ENCODE results near the gene HES7. TPM values are rescaled to one million over a fixed set of nuclear protein-coding genes. Genes with fewer than 3 reads are reported as not detected.

HES7 gene
- total and polyA plus RNA-seq, 9 of the 15 experiments (the other 6 are each of a cell fraction or from before 2014, with no cell fraction given): 0.03 to 1.7 (median 0.14) TPM; not detected in 1

DNA sequence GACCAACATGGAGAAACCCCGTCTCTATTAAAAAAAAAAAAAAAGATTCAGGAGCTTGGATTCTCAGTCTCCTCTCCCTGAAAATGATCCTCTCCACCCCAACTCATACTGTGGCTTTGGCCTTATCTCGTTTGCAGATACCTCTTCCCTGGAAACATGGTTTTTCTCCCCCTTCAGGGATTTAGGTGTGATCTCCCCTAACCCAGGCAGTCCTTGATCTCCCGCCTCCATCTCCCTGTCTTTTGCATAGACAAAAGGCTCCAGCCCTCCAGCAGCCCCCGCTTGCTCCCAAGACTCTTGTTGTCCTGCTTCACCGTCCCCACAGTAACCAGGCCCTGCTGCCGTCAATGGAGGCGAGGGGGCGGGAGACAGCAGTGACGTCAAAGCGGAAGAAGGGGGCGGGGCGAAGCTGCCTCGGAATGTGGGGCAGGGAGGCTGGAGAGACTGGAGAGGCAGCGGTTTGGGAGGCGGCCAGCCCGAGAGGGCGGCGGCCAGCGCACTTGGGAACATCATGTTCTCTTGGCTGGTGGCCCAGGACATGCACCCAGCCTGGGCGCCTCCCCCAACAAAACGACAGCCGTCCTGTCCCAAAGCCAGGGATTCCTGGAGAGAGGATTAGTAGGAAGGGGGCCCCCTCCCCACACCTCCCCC, 30.2 kb upstream of the HES7 start:
- Histone ChIP-seq H3K4me1 (replicated peaks in 1 of 2; ENCODE audit: control insufficient read depth in 2 of 2, insufficient read depth in 2 of 2, low read length in 2 of 2) (peaks cover 35 to 84% of the 10 kb centered on the region in 2 experiments), H3K36me3 (ENCODE audit: control insufficient read depth, insufficient read depth, low read length) (peaks cover 18% of the 10 kb centered on the region; the same call in 1 of the 3 replicates), H3K4me3 (peak overlapping the region; percentile 35), H4K20me1 (replicated peaks; ENCODE audit: control insufficient read depth, insufficient read depth, low read length) (0 out of 2 replicates have a peak, but pooled peaks cover 4% of the 10 kb centered on the region), H2AFZ (ENCODE audit: low read depth, low read length) (peak overlapping the region; percentile 78), H3K9me3 (replicated peaks; ENCODE audit: control insufficient read depth, insufficient read depth, low read depth, low read length) (no peaks in the 10 kb centered on the region), H3K27me3 (ENCODE audit: control insufficient read depth in 2 of 2, insufficient read depth in 2 of 2, low read length in 2 of 2) (no peaks in the 10 kb centered on the region), H3K27ac (ENCODE audit: extremely low read depth, low read depth, low read length) (peak overlapping the region; percentile 94), H3K4me2 (ENCODE audit: insufficient read depth, low read length) (peak overlapping the region; percentile 89), H3K9ac (ENCODE audit: insufficient read depth in 1 of 2, low read depth in 2 of 2, low read length in 2 of 2) (peak overlapping the region; percentile 75 to 89), H3K79me2 (ENCODE audit: control insufficient read depth, insufficient read depth, low read length) (peaks cover 43% of the 10 kb centered on the region), H3K9me1 (ENCODE audit: control insufficient read depth, insufficient read depth, low read length) (no peaks in the 10 kb centered on the region)
- FAIRE-seq: peak; percentile 86
- BruUV-seq (replicated peaks): no TSS peak
- ChIA-PET POLR2A (interaction anchor here (0.5 to 8.6 kb wide), 13 partner anchors 9 to 468 kb away, joined by 3 to 105 read pairs (median 3); partner anchors contain the start of genes AURKB, HES7 and VAMP2), CTCF (ENCODE audit: low intra/inter-chr PET ratio) (no interaction called here)
- in situ Hi-C loops (cut with MboI): no loop called here
- peak; percentile 57 to 95 (median 74) for DNase-seq (ENCODE audit: extremely low read depth in 1 of 4, low spot score in 3 of 4)
- 5% methylated on average over 4 of the region's 22 CpGs for WGBS (ENCODE audit: insufficient coverage, low coverage, missing lambda C conversion rate)
- intact Hi-C loops (cut with micrococcal nuclease): no loop called here
- peak; percentile 43 for ATAC-seq
- peak; percentile 91 to 99 for TF ChIP-seq TEAD1 (CRISPR knock-in tag; IDR thresholded peaks at IDR 0.05)
- no peak for TF ChIP-seq ZNF347 (CRISPR knock-in tag; IDR thresholded peaks at IDR 0.05; ENCODE audit: low read depth)
- TF ChIP-seq, protein P1, sequence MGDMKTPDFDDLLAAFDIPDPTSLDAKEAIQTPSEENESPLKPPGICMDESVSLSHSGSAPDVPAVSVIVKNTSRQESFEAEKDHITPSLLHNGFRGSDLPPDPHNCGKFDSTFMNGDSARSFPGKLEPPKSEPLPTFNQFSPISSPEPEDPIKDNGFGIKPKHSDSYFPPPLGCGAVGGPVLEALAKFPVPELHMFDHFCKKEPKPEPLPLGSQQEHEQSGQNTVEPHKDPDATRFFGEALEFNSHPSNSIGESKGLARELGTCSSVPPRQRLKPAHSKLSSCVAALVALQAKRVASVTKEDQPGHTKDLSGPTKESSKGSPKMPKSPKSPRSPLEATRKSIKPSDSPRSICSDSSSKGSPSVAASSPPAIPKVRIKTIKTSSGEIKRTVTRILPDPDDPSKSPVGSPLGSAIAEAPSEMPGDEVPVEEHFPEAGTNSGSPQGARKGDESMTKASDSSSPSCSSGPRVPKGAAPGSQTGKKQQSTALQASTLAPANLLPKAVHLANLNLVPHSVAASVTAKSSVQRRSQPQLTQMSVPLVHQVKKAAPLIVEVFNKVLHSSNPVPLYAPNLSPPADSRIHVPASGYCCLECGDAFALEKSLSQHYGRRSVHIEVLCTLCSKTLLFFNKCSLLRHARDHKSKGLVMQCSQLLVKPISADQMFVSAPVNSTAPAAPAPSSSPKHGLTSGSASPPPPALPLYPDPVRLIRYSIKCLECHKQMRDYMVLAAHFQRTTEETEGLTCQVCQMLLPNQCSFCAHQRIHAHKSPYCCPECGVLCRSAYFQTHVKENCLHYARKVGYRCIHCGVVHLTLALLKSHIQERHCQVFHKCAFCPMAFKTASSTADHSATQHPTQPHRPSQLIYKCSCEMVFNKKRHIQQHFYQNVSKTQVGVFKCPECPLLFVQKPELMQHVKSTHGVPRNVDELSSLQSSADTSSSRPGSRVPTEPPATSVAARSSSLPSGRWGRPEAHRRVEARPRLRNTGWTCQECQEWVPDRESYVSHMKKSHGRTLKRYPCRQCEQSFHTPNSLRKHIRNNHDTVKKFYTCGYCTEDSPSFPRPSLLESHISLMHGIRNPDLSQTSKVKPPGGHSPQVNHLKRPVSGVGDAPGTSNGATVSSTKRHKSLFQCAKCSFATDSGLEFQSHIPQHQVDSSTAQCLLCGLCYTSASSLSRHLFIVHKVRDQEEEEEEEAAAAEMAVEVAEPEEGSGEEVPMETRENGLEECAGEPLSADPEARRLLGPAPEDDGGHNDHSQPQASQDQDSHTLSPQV (IDR thresholded peaks at IDR 0.05): no peak
- no peak for TF ChIP-seq NR2F6 (CRISPR knock-in tag; IDR thresholded peaks at IDR 0.05)
- TF ChIP-seq, protein P2, sequence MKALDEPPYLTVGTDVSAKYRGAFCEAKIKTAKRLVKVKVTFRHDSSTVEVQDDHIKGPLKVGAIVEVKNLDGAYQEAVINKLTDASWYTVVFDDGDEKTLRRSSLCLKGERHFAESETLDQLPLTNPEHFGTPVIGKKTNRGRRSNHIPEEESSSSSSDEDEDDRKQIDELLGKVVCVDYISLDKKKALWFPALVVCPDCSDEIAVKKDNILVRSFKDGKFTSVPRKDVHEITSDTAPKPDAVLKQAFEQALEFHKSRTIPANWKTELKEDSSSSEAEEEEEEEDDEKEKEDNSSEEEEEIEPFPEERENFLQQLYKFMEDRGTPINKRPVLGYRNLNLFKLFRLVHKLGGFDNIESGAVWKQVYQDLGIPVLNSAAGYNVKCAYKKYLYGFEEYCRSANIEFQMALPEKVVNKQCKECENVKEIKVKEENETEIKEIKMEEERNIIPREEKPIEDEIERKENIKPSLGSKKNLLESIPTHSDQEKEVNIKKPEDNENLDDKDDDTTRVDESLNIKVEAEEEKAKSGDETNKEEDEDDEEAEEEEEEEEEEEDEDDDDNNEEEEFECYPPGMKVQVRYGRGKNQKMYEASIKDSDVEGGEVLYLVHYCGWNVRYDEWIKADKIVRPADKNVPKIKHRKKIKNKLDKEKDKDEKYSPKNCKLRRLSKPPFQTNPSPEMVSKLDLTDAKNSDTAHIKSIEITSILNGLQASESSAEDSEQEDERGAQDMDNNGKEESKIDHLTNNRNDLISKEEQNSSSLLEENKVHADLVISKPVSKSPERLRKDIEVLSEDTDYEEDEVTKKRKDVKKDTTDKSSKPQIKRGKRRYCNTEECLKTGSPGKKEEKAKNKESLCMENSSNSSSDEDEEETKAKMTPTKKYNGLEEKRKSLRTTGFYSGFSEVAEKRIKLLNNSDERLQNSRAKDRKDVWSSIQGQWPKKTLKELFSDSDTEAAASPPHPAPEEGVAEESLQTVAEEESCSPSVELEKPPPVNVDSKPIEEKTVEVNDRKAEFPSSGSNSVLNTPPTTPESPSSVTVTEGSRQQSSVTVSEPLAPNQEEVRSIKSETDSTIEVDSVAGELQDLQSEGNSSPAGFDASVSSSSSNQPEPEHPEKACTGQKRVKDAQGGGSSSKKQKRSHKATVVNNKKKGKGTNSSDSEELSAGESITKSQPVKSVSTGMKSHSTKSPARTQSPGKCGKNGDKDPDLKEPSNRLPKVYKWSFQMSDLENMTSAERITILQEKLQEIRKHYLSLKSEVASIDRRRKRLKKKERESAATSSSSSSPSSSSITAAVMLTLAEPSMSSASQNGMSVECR (CRISPR knock-in tag; IDR thresholded peaks at IDR 0.05): peak; percentile 14; the same call in 1 of the 2 replicates
- no peak for TF ChIP-seq NR2C2 (CRISPR knock-in tag; IDR thresholded peaks at IDR 0.05)
- TF ChIP-seq NR2C2 (tag; IDR thresholded peaks at IDR 0.05): peak; percentile 40; the same call in 1 of the 2 replicates
- TF ChIP-seq HNRNPK (IDR thresholded peaks at IDR 0.05; ENCODE audit: low read depth, low read length, poor library complexity, severe bottlenecking): no peak
- TF ChIP-seq, protein P3, sequence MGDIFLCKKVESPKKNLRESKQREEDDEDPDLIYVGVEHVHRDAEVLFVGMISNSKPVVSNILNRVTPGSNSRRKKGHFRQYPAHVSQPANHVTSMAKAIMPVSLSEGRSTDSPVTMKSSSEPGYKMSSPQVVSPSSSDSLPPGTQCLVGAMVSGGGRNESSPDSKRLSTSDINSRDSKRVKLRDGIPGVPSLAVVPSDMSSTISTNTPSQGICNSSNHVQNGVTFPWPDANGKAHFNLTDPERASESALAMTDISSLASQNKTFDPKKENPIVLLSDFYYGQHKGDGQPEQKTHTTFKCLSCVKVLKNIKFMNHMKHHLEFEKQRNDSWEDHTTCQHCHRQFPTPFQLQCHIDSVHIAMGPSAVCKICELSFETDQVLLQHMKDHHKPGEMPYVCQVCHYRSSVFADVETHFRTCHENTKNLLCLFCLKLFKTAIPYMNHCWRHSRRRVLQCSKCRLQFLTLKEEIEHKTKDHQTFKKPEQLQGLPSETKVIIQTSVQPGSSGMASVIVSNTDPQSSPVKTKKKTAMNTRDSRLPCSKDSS (IDR thresholded peaks at IDR 0.05; ENCODE audit: low read depth, partially characterized antibody): no peak
- TF ChIP-seq NFXL1 (CRISPR knock-in tag; IDR thresholded peaks at IDR 0.05): no peak
- no peak for TF ChIP-seq POU5F1 (IDR thresholded peaks at IDR 0.05; ENCODE audit: borderline replicate concordance, low read depth, low read length, partially characterized antibody)

Measured in K562 (cell line).